ENCODE data around the gene SALL4. TPM values are rescaled to one million over a fixed set of nuclear protein-coding genes. Genes with fewer than 3 reads are reported as not detected.
"Not testable (repeated sequence)": the region's sequence is repeated elsewhere in the genome, so short reads cannot be mapped to it uniquely, and the experiment has no call there.

The SALL4 gene
- total RNA-seq, 6 experiments from 2014 or later: 0.24 to 0.63 (median 0.40) TPM

DNA sequence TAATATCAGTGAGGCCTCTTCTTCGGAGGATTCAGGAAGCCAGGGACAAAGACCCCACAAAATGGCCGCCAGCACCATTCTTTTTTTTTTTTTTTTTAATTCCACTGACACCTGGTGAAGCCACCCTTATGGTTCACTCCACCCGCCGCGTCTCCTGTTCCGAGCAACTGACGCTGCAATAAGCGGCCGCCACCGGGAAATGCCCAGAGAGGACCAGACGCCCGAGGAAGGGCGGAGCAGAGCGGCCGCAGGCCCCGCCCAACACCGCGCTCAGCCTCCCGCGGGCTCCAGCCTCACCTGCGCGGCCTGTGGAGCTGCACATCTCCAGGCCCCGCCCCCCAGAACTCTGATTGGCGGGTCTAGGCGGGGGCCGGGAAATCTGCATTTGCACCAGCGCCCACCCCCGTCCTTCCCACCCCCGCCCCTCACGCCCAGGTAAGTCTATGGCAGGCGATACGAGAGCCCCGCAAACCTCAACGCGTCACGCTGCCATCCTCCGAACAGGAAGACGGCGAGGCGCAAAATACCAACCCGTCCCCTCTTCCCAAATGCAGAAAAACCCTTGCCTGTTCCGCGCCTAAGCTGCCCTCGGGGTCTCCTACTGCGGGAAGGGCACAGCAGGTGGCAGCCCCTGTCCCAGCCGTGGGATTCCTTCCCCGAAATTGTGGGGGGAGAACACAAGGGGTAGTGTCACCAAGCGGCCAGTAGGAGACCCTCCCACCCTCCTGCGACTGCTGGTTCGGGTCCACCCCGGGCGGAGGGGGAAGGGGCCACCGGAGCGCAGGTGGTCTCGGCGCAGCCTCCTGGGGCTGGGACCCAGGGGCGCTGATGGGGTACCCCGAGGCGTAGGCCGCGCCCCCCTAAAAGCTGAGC, 35.1 kb downstream of the SALL4 start:
- DNase-seq (peak; percentile 93 to 94 (median 93)), ATAC-seq (peak; percentile 97 to 100 (median 99))
- H3K9me3 ChIP-seq: no peaks in the 10 kb centered on the region
- no peaks in the 10 kb centered on the region for H3K4me1 ChIP-seq
- WGBS (ENCODE audit: insufficient coverage, low coverage, low lambda C conversion rate, missing lambda C conversion rate): under 1% methylated on average over 34 of the region's 61 CpGs
- no peaks in the 10 kb centered on the region for H3K27me3 ChIP-seq
- intact Hi-C loops (cut with DNase I): no loop called here
- no peaks in the 10 kb centered on the region for H3K36me3 ChIP-seq
- TF ChIP-seq CTCF (IDR thresholded peaks at IDR 0.05) (peak in 1 of 4 donors; percentile 11), POLR2A (IDR thresholded peaks at IDR 0.05) (peak; percentile 43)
- peak overlapping the region; percentile 69 to 76 (median 71) for H3K4me3 ChIP-seq
- H3K27ac ChIP-seq: peak overlapping the region; percentile 44 to 60 (median 53)

- H3K4me3 ChIP-seq; H3K27ac ChIP-seq; H3K27me3 ChIP-seq; H3K36me3 ChIP-seq; DNase-seq; ATAC-seq; intact Hi-C loops (cut with DNase I); H3K9me3 ChIP-seq; H3K4me1 ChIP-seq: not testable (repeated sequence)
- WGBS (ENCODE audit: insufficient coverage, low coverage, low lambda C conversion rate, missing lambda C conversion rate): 77% methylated on average over 4 of the region's 10 CpGs
Observed at GRCh38 chr20:51765381-51765780, 36.9 kb downstream of the SALL4 start.

DNA sequence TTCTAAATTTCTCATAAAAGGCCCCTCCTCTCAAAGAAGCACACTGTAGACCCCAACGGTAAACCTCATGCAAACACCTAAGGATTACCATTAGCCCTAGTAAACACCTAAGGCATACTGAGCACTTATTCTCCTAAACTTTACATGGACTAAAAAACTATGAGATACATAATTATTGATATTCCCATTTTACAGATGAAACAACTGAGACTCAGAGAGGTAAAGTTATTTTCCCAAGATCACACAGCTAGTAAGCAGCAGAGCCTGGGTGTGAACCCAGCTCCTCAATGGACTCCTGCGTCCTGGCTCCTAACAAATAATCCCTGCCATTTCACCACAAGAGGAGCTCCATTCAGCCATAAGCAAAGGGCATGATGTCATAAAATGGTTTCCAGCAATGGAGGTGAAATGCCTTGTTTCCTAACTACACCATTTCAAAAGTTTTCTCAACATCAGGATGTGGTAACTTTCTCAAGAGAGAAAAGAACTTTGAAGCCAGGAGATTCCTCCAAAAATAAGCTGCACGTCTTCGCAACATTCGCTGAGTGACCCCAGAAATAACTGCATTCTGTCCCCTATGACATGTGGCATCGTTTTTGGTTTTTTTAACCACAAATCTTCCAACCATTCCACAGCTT, 38.2 kb downstream of the SALL4 start:
- peaks cover 0 to 3% (median 0%) of the 10 kb centered on the region in 4 donors for H3K4me1 ChIP-seq
- 82% methylated on average over 6 of the region's 6 CpGs for WGBS (ENCODE audit: insufficient coverage, low coverage, low lambda C conversion rate, missing lambda C conversion rate)
- intact Hi-C loops (cut with DNase I): no loop called here
- no peak for TF ChIP-seq POLR2A (IDR thresholded peaks at IDR 0.05)
- TF ChIP-seq CTCF (IDR thresholded peaks at IDR 0.05): no peak
- no peaks in the 10 kb centered on the region for H3K36me3 ChIP-seq
- no peak for DNase-seq
- ATAC-seq: no peak
- H3K4me3 ChIP-seq: no peak overlapping the region
- no peaks in the 10 kb centered on the region for H3K27me3 ChIP-seq
- no peaks in the 10 kb centered on the region for H3K9me3 ChIP-seq
- H3K27ac ChIP-seq: no peak overlapping the region

- Histone ChIP-seq H3K27ac (no peak overlapping the region), H3K36me3 (no peaks in the 10 kb centered on the region), H3K4me3 (no peak overlapping the region), H3K4me1 (peaks cover 0 to 12% (median 3%) of the 10 kb centered on the region in 4 donors), H3K9me3 (no peaks in the 10 kb centered on the region), H3K27me3 (no peaks in the 10 kb centered on the region)
- TF ChIP-seq POLR2A (IDR thresholded peaks at IDR 0.05): no peak
- no peak for TF ChIP-seq CTCF (IDR thresholded peaks at IDR 0.05)
- no peak for DNase-seq
- intact Hi-C loops (cut with DNase I): no loop called here
- peak in 1 of 4 donors; percentile 43 for ATAC-seq
- WGBS (ENCODE audit: insufficient coverage, low coverage, low lambda C conversion rate, missing lambda C conversion rate): 83% methylated on average over 9 of the region's 14 CpGs
Observed at GRCh38 chr20:51760905-51761546, 41.3 kb downstream of the SALL4 start.

Measured in right lobe of liver (tissue), 6 donors.